ENCODE measurements around the gene ZNF106. TPM values are rescaled to one million over a fixed set of nuclear protein-coding genes. Genes with fewer than 3 reads are reported as not detected.

The ZNF106 gene
- total and polyA plus RNA-seq, 2 experiments from 2014 or later: 35.7 to 43.8 TPM

GRCh38 chr15:42378011-42378410 is 112.9 kb downstream of the ZNF106 start:
- H3K9me3 ChIP-seq (ENCODE audit: low read depth): no peaks in the 10 kb centered on the region
- H3K27me3 ChIP-seq (replicated peaks; ENCODE audit: insufficient read depth): no peaks in the 10 kb centered on the region
- DNase-seq: no peak
- TF ChIP-seq EZH2 (IDR thresholded peaks at IDR 0.05; ENCODE audit: insufficient read depth, poor library complexity, severe bottlenecking): no peak
- TF ChIP-seq EZH2phosphoT487 (IDR thresholded peaks at IDR 0.05; ENCODE audit: insufficient read depth, low read depth): no peak
- no peaks in the 10 kb centered on the region for H3K4me1 ChIP-seq (ENCODE audit: insufficient read depth)
- H3K4me2 ChIP-seq (ENCODE audit: unreplicated experiment): no peak overlapping the region
- no peaks in the 10 kb centered on the region for H3K36me3 ChIP-seq (ENCODE audit: low read depth)
- H4K20me1 ChIP-seq (ENCODE audit: insufficient read depth): no peaks in the 10 kb centered on the region
- no peaks in the 10 kb centered on the region for H3F3A ChIP-seq (ENCODE audit: insufficient read depth)
- H3K9me2 ChIP-seq (ENCODE audit: insufficient read depth): no peaks in the 10 kb centered on the region
- no peak overlapping the region for H3K4me3 ChIP-seq
- in situ Hi-C loops (cut with MboI): no loop called here
- no peak overlapping the region for H3K27ac ChIP-seq
- H3K79me2 ChIP-seq (ENCODE audit: insufficient read depth): no peaks in the 10 kb centered on the region
- no peak overlapping the region for H3K9ac ChIP-seq
- H2AFZ ChIP-seq: no peak overlapping the region
- WGBS, 2 experiments (ENCODE audit: low coverage in 1 of 2, low lambda C conversion rate in 2 of 2, missing lambda C conversion rate in 2 of 2): 78 to 84% methylated on average over 8 of the region's 8 CpGs

GRCh38 chr15:42375941-42376340 is 115.0 kb downstream of the ZNF106 start:
- no peaks in the 10 kb centered on the region for H3K9me3 ChIP-seq (ENCODE audit: low read depth)
- no peaks in the 10 kb centered on the region for H3K9me2 ChIP-seq (ENCODE audit: insufficient read depth)
- no peak overlapping the region for H3K4me3 ChIP-seq
- no peak for DNase-seq
- H3K27ac ChIP-seq: no peak overlapping the region
- no peak overlapping the region for H3K4me2 ChIP-seq (ENCODE audit: unreplicated experiment)
- 50 to 54% methylated on average over 4 of the region's 4 CpGs for WGBS, 2 experiments (ENCODE audit: low coverage in 1 of 2, low lambda C conversion rate in 2 of 2, missing lambda C conversion rate in 2 of 2)
- in situ Hi-C loops (cut with MboI): no loop called here
- no peaks in the 10 kb centered on the region for H3K36me3 ChIP-seq (ENCODE audit: low read depth)
- no peaks in the 10 kb centered on the region for H3K27me3 ChIP-seq (replicated peaks; ENCODE audit: insufficient read depth)
- H3K9ac ChIP-seq: no peak overlapping the region
- TF ChIP-seq EZH2phosphoT487 (IDR thresholded peaks at IDR 0.05; ENCODE audit: insufficient read depth, low read depth) (no peak), EZH2 (IDR thresholded peaks at IDR 0.05; ENCODE audit: insufficient read depth, poor library complexity, severe bottlenecking) (no peak)
- H3K79me2 ChIP-seq (ENCODE audit: insufficient read depth): no peaks in the 10 kb centered on the region
- H3K4me1 ChIP-seq (ENCODE audit: insufficient read depth): no peaks in the 10 kb centered on the region
- no peak overlapping the region for H2AFZ ChIP-seq
- no peaks in the 10 kb centered on the region for H3F3A ChIP-seq (ENCODE audit: insufficient read depth)
- H4K20me1 ChIP-seq (ENCODE audit: insufficient read depth): no peaks in the 10 kb centered on the region

- Histone ChIP-seq H3K27ac (no peak overlapping the region), H2AFZ (no peak overlapping the region), H3K27me3 (replicated peaks; ENCODE audit: insufficient read depth) (no peaks in the 10 kb centered on the region), H3K9me3 (ENCODE audit: low read depth) (no peaks in the 10 kb centered on the region), H3K4me3 (no peak overlapping the region), H3K36me3 (ENCODE audit: low read depth) (no peaks in the 10 kb centered on the region), H3K79me2 (ENCODE audit: insufficient read depth) (no peaks in the 10 kb centered on the region), H3K4me2 (ENCODE audit: unreplicated experiment) (no peak overlapping the region), H3F3A (ENCODE audit: insufficient read depth) (no peaks in the 10 kb centered on the region), H3K9me2 (ENCODE audit: insufficient read depth) (no peaks in the 10 kb centered on the region), H3K9ac (no peak overlapping the region), H4K20me1 (ENCODE audit: insufficient read depth) (no peaks in the 10 kb centered on the region), H3K4me1 (ENCODE audit: insufficient read depth) (no peaks in the 10 kb centered on the region)
- DNase-seq: no peak
- WGBS, 2 experiments (ENCODE audit: low coverage in 1 of 2, low lambda C conversion rate in 2 of 2, missing lambda C conversion rate in 2 of 2): 98 to 100% methylated on average over 5 of the region's 5 CpGs
- TF ChIP-seq EZH2phosphoT487 (IDR thresholded peaks at IDR 0.05; ENCODE audit: insufficient read depth, low read depth) (no peak), EZH2 (IDR thresholded peaks at IDR 0.05; ENCODE audit: insufficient read depth, poor library complexity, severe bottlenecking) (no peak)
- in situ Hi-C loops (cut with MboI): no loop called here
Measured at GRCh38 chr15:42375252-42375651, 115.7 kb downstream of the ZNF106 start.

GRCh38 chr15:42374810-42375209 is 116.1 kb downstream of the ZNF106 start:
- H2AFZ ChIP-seq: no peak overlapping the region
- no peaks in the 10 kb centered on the region for H3K4me1 ChIP-seq (ENCODE audit: insufficient read depth)
- WGBS, 2 experiments (ENCODE audit: low coverage in 1 of 2, low lambda C conversion rate in 2 of 2, missing lambda C conversion rate in 2 of 2): 38 to 47% methylated on average over 1 of the region's 1 CpG
- no peak overlapping the region for H3K4me2 ChIP-seq (ENCODE audit: unreplicated experiment)
- H3K9ac ChIP-seq: no peak overlapping the region
- no peaks in the 10 kb centered on the region for H3K9me3 ChIP-seq (ENCODE audit: low read depth)
- H3K36me3 ChIP-seq (ENCODE audit: low read depth): no peaks in the 10 kb centered on the region
- in situ Hi-C loops (cut with MboI): no loop called here
- H4K20me1 ChIP-seq (ENCODE audit: insufficient read depth): no peaks in the 10 kb centered on the region
- TF ChIP-seq EZH2phosphoT487 (IDR thresholded peaks at IDR 0.05; ENCODE audit: insufficient read depth, low read depth) (no peak), EZH2 (IDR thresholded peaks at IDR 0.05; ENCODE audit: insufficient read depth, poor library complexity, severe bottlenecking) (no peak)
- H3K4me3 ChIP-seq: no peak overlapping the region
- no peaks in the 10 kb centered on the region for H3K27me3 ChIP-seq (replicated peaks; ENCODE audit: insufficient read depth)
- no peaks in the 10 kb centered on the region for H3K79me2 ChIP-seq (ENCODE audit: insufficient read depth)
- no peak for DNase-seq
- no peaks in the 10 kb centered on the region for H3F3A ChIP-seq (ENCODE audit: insufficient read depth)
- H3K9me2 ChIP-seq (ENCODE audit: insufficient read depth): no peaks in the 10 kb centered on the region
- H3K27ac ChIP-seq: no peak overlapping the region

- H3K27ac ChIP-seq: no peak overlapping the region
- no peak overlapping the region for H3K4me3 ChIP-seq
- H3K36me3 ChIP-seq (ENCODE audit: low read depth): no peaks in the 10 kb centered on the region
- H3K9me3 ChIP-seq (ENCODE audit: low read depth): no peaks in the 10 kb centered on the region
- no peaks in the 10 kb centered on the region for H4K20me1 ChIP-seq (ENCODE audit: insufficient read depth)
- H3K9me2 ChIP-seq (ENCODE audit: insufficient read depth): no peaks in the 10 kb centered on the region
- H3K79me2 ChIP-seq (ENCODE audit: insufficient read depth): no peaks in the 10 kb centered on the region
- H3K9ac ChIP-seq: no peak overlapping the region
- H2AFZ ChIP-seq: no peak overlapping the region
- DNase-seq: no peak
- 0 out of 2 replicates have a peak, but pooled peaks cover 5% of the 10 kb centered on the region for H3F3A ChIP-seq (ENCODE audit: insufficient read depth)
- no peak for TF ChIP-seq EZH2 (IDR thresholded peaks at IDR 0.05; ENCODE audit: insufficient read depth, poor library complexity, severe bottlenecking)
- no peak for TF ChIP-seq EZH2phosphoT487 (IDR thresholded peaks at IDR 0.05; ENCODE audit: insufficient read depth, low read depth)
- no peak overlapping the region for H3K4me2 ChIP-seq (ENCODE audit: unreplicated experiment)
- no peaks in the 10 kb centered on the region for H3K27me3 ChIP-seq (replicated peaks; ENCODE audit: insufficient read depth)
- peaks cover 6% of the 10 kb centered on the region; the same call in 1 of the 2 replicates for H3K4me1 ChIP-seq (ENCODE audit: insufficient read depth)
- in situ Hi-C loops (cut with MboI): no loop called here
- 85 to 89% methylated on average over 4 of the region's 4 CpGs for WGBS, 2 experiments (ENCODE audit: low coverage in 1 of 2, low lambda C conversion rate in 2 of 2, missing lambda C conversion rate in 2 of 2)
Measured at GRCh38 chr15:42373936-42374335, 117.0 kb downstream of the ZNF106 start.

All from GM23248 (cell line).